ENCODE measurements around the gene TSPEAR.

The TSPEAR gene

DNA sequence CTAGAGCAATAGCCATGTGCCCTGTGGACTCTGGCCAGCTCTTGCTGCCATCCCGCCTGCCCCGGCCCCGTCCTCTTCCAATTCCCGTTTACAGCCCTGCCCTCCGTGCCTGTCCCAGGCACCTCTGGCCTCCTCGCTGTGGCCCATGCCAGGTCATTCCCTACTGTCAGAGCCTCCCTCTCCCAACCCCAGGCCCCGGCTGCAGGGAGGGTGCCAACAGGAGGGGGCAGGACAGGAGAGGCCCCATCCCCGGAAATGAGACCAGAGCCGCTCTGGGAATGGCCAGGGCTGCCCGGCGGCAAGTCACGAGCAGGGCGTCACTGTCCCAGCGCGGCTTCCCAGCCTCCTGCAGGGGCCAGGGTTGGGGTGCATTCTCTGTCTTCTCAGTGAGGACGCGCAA lies 23.5 kb upstream of the TSPEAR start:
- TF ChIP-seq, protein P1, sequence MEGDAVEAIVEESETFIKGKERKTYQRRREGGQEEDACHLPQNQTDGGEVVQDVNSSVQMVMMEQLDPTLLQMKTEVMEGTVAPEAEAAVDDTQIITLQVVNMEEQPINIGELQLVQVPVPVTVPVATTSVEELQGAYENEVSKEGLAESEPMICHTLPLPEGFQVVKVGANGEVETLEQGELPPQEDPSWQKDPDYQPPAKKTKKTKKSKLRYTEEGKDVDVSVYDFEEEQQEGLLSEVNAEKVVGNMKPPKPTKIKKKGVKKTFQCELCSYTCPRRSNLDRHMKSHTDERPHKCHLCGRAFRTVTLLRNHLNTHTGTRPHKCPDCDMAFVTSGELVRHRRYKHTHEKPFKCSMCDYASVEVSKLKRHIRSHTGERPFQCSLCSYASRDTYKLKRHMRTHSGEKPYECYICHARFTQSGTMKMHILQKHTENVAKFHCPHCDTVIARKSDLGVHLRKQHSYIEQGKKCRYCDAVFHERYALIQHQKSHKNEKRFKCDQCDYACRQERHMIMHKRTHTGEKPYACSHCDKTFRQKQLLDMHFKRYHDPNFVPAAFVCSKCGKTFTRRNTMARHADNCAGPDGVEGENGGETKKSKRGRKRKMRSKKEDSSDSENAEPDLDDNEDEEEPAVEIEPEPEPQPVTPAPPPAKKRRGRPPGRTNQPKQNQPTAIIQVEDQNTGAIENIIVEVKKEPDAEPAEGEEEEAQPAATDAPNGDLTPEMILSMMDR (IDR thresholded peaks at IDR 0.05; ENCODE audit: control insufficient read depth, insufficient read depth, low read depth, low read length, missing control alignments) = no peak
- no peak for DNase-seq (ENCODE audit: low read depth)
- no peak overlapping the region for H3K4me3 ChIP-seq (ENCODE audit: control insufficient read depth, low read depth, low read length)

DNA sequence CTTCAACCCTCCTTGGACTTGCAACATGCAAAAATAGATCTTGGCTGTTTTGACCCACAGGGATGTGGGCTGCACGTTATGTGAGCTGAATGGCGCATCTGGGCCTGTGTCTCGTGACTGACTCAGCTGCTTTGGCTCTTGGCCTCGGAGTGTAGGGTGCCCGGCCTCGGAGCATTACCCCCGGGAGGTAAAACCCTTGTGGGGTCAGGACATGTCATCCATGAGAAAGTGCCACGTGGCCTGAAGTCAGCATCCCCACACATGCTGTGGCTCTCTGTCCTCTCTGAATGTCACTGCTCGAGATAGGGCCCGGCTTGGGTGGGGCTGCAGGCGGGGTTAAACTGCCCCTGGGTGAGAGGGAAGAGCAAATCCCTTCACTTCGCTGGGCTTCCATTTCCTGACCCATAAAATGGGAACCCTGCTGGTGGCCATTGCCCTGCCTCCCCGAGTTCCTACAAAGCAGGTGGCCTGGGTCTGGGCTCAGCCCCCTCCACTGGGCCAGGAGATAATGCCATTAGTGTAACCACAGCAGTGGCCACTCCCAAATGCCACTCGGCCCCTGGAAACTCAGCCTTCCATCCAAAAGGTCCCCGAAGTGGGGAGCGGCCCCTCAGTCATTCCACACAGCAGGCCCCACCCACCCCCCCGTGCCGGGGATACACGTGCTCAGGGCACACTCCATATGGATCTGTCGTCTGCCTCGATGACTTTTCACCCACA lies 22.8 kb upstream of the TSPEAR start:
- TF ChIP-seq, protein P1 (IDR thresholded peaks at IDR 0.05; ENCODE audit: control insufficient read depth, insufficient read depth, low read depth, low read length, missing control alignments) = no peak
- no peak overlapping the region for H3K4me3 ChIP-seq (ENCODE audit: control insufficient read depth, low read depth, low read length)
- no peak for DNase-seq (ENCODE audit: low read depth)

DNA sequence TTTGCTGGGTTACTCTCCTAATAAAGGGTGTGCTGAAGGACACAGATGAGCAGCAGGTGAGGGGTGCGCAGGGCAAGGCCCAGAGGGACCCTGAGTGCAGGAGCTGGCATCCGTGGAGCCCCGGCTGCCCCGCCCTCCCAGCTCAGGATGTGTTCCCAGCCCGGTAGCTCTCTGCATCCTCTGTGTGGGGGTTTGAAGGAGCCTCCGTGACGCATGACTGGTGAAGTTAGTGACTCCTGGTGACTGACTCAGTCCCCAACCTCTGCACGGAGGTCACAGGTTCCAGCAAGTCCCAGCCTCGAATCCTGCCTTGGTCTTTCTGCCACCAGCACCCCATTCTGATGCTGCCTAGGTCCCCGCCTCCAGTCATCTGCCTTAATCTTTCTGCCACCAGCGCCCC lies 21.6 kb upstream of the TSPEAR start:
- no peak overlapping the region for H3K4me3 ChIP-seq (ENCODE audit: control insufficient read depth, low read depth, low read length)
- TF ChIP-seq, protein P1 (IDR thresholded peaks at IDR 0.05; ENCODE audit: control insufficient read depth, insufficient read depth, low read depth, low read length, missing control alignments) = no peak
- no peak for DNase-seq (ENCODE audit: low read depth)

DNA sequence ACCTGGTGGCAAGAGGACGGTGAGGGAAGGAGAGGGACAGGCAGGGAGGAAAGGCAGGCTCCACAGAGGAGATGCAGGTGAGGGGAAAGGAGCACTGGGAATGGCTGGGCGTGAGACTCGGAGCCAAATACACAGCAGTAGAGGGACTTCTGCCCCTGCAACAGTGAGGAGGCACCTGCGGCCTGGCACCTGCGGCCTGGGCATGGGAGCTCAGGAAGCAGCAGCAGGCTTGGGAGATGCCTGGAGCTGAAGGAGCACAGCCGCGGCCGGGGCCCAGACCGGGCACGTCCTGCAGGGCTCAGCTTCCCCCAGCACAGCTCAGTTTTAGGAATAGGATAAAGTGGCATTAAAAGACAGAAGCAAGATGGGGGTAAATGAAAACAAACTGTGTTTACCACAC lies 20.9 kb upstream of the TSPEAR start:
- no peak overlapping the region for H3K4me3 ChIP-seq (ENCODE audit: control insufficient read depth, low read depth, low read length)
- no peak for DNase-seq (ENCODE audit: low read depth)
- TF ChIP-seq, protein P1 (IDR thresholded peaks at IDR 0.05; ENCODE audit: control insufficient read depth, insufficient read depth, low read depth, low read length, missing control alignments) = no peak

DNA sequence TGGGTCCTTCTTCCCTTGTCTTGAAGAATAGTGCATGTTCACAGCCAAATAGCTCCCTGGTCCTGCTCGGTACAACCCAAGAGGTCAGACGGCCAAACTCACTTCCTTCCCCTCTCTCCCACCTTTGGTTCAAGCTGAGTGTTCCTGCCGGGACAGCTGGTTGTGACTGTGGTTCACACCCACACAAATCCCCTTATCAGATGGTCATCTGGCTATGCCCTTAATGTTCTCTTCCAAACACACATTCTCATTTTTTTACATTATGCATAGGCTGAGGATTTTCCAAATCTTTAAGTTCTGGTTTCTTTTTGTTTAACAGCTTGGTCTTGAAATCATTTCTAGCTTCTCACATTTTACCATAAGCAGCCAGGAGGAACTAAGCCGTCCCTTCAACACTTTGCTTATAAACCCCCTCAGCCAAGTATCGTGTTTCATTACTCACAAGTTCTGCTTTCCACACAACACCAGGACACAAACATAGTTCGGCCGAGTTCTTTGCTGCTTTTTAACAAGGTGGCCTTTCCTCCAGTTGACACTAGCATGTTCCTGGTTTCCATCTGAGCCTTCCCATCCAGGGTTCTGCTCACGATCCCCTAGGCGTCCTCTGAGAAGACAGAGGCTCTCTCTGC lies 19.7 kb upstream of the TSPEAR start:
- TF ChIP-seq, protein P1 (IDR thresholded peaks at IDR 0.05; ENCODE audit: control insufficient read depth, insufficient read depth, low read depth, low read length, missing control alignments) = no peak
- DNase-seq (ENCODE audit: low read depth) = no peak

DNA sequence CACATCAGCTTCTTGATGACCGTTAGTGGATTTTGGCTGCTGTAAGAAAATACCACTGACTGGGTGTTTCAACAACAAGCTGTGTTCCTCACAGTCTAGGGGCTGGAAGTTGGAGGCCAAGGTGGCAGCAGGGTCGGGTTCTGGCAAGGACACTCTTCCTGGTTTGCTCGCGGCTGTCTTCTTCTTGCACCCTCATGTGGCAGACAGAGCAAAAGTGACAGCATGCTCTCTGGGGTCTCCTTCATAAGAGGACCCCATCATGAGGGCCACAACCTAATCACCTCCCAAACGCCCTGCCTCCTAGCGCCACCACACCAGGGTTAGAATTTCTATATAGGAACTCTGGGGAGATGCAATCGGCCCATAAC lies 18.6 kb upstream of the TSPEAR start:
- no peak for DNase-seq (ENCODE audit: low read depth)
- TF ChIP-seq, protein P1 (IDR thresholded peaks at IDR 0.05; ENCODE audit: control insufficient read depth, insufficient read depth, low read depth, low read length, missing control alignments) = no peak
- H3K4me3 ChIP-seq (ENCODE audit: control insufficient read depth, low read depth, low read length) = no peak overlapping the region

More for the DNA sequence above, 19.7 kb upstream of the TSPEAR start:
- H3K4me3 ChIP-seq (ENCODE audit: control insufficient read depth, low read depth, low read length) = no peak overlapping the region
